Skeletal muscle cell (primary cell): Measurements from ENCODE around the gene CCNY.

Experiments used
- DNase-seq: peaks from one replicate; pipeline ENCODE4 v3.0.0-alpha.2; 2010; ENCODE audit warnings: low read depth
- H3K4me3 ChIP-seq: 2 replicates; pipeline ENCODE4 v1.5.1; 2011; ENCODE audit warnings: low read depth, mild to moderate bottlenecking, control low read depth, low read length, moderate library complexity

CCNY gene

GRCh38 chr10:35563261-35563891 lies 227.1 kb downstream of the CCNY start:
- no peak for DNase-seq

GRCh38 chr10:35564341-35564968 lies 228.1 kb downstream of the CCNY start:
- no peak for DNase-seq
- H3K4me3 ChIP-seq: no peak overlapping the region

More at GRCh38 chr10:35563261-35563891, 227.1 kb downstream of the CCNY start:
- no peak overlapping the region for H3K4me3 ChIP-seq

DNA sequence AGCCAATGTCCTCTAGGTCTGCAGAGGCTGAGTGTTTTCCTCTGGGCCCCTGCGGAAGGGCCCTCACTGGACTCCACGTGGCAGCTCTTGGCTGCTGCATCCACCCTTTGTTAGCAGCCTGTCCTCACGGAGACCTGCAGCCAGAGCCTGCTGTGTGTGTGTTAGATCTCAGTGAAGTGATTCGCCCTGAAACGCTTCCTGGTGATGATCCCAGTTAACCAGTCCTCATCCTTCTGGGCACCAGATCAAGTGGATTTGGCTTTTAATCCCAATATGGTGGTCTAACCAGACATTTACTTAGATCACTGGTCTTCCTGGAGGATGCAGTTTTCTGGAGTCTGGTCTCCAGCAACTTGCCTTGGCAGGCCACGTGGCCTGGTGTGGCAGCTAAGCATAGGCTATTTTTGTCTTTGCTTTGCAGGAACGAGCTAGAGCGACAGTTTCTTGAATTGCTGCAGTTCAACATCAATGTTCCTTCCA lies 229.3 kb downstream of the CCNY start:
- DNase-seq: no peak
- H3K4me3 ChIP-seq: no peak overlapping the region

DNA sequence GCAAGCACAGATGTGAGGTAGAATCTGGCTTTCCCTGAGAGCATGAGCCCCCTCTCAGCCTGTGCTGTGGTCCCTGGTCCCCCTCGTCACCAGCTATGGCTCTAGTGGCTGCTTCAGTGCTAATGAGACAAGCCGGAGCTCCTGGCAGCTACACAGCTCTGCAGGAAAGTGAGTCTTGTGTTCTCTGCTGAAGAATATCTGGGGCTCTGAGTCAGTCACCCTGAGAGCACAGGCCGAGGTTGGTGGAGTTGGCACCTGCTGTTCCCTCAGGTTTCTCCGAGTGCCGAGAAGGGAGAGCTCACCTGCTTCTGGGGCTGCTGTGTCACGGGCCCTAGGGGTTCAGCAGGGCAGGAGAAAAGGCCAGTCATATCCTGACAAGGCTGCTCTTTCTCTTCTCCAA lies 231.6 kb downstream of the CCNY start:
- DNase-seq: no peak
- no peak overlapping the region for H3K4me3 ChIP-seq

DNA sequence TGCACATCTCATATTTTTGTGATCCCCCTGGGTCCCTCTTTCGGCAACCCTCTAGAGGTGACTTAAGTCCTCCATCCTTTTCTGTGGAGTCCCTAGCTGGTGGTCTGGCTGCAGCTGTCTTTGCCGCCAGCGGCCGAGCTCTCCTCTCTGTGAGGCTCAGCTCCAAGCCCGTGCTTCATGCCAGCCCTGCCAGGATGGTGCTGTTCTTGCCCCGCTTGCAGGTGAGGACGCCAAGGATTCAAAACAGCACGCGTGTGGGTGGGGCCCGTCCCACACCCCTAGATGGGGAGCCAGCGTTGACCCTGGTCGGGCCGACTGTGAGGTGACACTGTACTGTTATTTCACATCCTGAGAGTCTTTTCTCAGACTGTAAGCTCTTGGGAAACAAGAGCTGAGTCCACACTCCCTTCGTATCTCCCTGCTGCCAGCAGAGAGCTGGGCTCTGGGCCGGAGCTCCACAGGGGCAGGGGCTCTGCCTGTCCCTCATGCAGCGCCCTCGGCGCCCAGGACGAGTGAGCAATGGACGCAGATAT lies 232.2 kb downstream of the CCNY start:
- no peak overlapping the region for H3K4me3 ChIP-seq
- DNase-seq: no peak

GRCh38 chr10:35569111-35569707 lies 232.9 kb downstream of the CCNY start:
- DNase-seq: no peak
- no peak overlapping the region for H3K4me3 ChIP-seq

DNA sequence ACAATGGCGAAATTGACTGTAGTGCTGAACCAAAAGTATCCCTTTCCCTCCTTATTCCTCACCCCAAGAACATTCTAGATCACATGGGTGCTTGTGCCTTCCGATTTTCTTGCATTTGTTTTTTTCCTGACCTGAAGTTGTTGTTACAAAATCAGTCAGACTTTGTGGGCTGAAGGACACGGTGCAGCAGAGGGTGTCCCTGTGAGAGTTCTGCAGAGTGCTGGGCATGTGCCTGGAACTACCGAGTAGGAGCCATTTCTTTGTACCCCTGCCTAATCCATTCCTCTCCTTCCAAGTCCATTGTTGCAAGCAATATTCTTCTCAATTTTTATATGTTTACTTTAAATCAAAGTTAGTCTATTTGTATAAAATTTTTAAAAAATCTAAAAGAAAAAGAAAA lies 233.5 kb downstream of the CCNY start:
- no peak overlapping the region for H3K4me3 ChIP-seq

GRCh38 chr10:35570397-35570796 lies 234.1 kb downstream of the CCNY start:
- no peak for DNase-seq
- no peak overlapping the region for H3K4me3 ChIP-seq

More for the DNA sequence above, 233.5 kb downstream of the CCNY start:
- DNase-seq: no peak

GRCh38 chr10:35572583-35572982 lies 236.3 kb downstream of the CCNY start:
- DNase-seq: no peak
- no peak overlapping the region for H3K4me3 ChIP-seq

- H3K4me3 ChIP-seq: no peak overlapping the region
- DNase-seq: no peak
Measured at GRCh38 chr10:35573796-35574195, 237.5 kb downstream of the CCNY start.

GRCh38 chr10:35574924-35575352 lies 238.6 kb downstream of the CCNY start:
- no peak overlapping the region for H3K4me3 ChIP-seq
- DNase-seq: peak; percentile 82

DNA sequence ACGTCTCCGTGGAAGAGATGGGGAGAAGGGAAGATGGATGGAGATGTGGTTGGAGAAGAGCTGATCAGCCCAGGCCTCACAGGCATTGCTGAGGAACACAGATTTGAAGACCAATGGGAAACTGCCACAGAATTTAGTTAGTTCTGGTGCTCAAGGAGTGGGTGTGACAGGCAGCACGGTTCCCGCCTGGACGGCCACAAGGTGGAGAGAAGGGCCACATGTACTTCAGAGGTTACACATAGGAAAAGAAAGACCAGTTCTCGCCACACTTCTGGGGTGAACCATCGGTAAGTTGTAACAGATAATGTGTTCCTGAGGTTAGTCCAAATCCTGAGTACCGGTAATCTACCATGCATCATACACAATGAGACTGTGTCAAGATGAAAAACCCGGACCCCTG lies 239.3 kb downstream of the CCNY start:
- DNase-seq: no peak
- H3K4me3 ChIP-seq: no peak overlapping the region

DNA sequence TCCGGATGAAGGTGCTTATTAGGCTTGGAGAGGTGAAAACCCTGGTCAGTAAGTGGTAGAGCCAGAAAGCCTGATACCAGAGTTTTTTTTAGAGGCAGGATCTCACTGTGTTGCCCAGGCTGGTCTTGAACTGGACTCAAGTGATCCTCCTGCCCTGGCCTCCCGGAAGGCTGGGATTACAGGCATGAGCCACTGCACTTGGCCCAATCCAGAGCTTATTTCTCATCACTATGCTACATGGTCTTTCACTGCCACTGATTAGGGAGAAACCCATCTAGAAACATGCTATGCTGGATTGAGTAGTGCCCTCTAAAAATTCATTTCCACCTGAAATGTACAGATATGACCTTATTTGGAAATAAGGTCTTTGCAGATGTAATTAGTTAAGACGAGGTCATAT lies 240.4 kb downstream of the CCNY start:
- no peak for DNase-seq
- no peak overlapping the region for H3K4me3 ChIP-seq

- no peak for DNase-seq
- H3K4me3 ChIP-seq: no peak overlapping the region
Measured at GRCh38 chr10:35577926-35578617, 241.8 kb downstream of the CCNY start.

GRCh38 chr10:35578618-35578956 lies 242.3 kb downstream of the CCNY start:
- no peak for DNase-seq
- no peak overlapping the region for H3K4me3 ChIP-seq

GRCh38 chr10:35579116-35579515 lies 242.8 kb downstream of the CCNY start:
- DNase-seq: no peak
- H3K4me3 ChIP-seq: no peak overlapping the region

- no peak overlapping the region for H3K4me3 ChIP-seq
- DNase-seq: no peak
Measured at GRCh38 chr10:35579726-35580422, 243.6 kb downstream of the CCNY start.

- DNase-seq: no peak
- H3K4me3 ChIP-seq: no peak overlapping the region
Measured at GRCh38 chr10:35580423-35580770, 244.1 kb downstream of the CCNY start.

DNA sequence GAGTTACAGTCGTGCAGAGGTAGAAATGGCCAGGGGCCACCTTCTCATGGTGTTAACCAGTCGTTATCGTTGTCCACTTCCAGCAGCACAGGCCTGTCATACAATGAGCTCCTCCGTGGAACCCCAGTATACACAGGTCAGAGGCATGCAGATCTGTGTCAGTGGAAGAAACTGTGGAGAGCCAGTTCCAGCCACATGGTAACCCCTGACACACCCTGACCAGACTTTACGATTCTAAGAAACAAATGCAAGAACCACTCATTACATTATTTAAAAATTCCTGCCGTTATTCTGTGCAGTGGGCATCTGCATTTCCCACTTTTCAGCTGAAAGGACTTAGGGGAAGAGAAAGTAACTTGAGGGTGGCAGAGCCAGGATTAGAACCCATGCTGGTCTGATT lies 245.3 kb downstream of the CCNY start:
- H3K4me3 ChIP-seq: no peak overlapping the region
- no peak for DNase-seq

DNA sequence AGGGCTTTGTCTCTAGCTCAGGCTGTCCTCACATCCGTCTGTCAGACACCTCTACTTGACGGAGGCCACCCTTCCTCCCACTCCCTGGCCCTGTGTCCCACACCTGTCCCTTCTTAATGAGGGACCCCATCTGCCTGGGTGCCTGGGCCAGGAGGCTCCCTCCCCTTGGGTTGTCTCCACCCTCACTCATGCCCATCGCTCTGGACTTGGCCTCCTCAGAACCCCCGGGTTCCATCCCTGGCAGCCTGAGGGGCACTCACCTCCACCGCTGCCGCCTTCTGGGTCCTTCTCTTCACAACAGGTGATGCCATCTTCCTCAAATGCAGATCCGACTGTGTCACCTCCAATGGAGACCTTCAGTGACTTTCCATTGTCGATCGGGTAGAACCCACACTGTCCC lies 248.6 kb downstream of the CCNY start:
- no peak for DNase-seq
- no peak overlapping the region for H3K4me3 ChIP-seq
